DOHH2 (cell line): ENCODE measurements around the gene RAB3B.

Experiments used
- EZH2phosphoT487 ChIP-seq: fragments of 200-600 bp; sonication (generic); IDR thresholded peaks from 2 replicates; pipeline ENCODE4 v1.6.1; 2017; ENCODE audit warnings: borderline replicate concordance, mild to moderate bottlenecking, antibody characterized with exemption, low read length, moderate library complexity, mixed read lengths
- TF ChIP-seq, protein P1 (sequence below): fragments of 200-600 bp; sonication (generic); IDR thresholded peaks from one replicate; pipeline ENCODE4 v1.5.1; 2014; ENCODE audit warnings: antibody characterized with exemption, mild to moderate bottlenecking, low read depth, low read length; ENCODE audit not compliant: poor library complexity, severe bottlenecking

DNA sequence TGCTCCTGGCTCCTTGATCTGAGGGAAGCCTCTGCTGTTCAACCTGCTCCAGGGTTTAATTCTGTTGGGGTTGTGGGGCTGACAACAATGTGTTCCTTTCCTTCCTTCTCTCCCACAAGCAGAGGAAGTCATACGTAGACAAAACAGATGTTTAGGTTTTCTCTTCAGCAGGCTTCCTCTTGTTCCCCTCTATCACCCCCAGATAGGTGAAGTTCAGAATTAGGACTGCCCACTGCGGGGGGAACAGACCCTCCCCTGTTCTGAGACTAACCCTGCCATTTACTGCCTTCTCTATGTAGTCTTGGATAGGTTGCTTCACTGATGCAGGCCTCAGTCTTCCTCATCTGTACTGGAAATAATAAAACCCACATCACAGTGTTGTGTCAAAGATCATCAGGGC lies 82.0 kb downstream of the RAB3B start:
- TF ChIP-seq, protein P1, sequence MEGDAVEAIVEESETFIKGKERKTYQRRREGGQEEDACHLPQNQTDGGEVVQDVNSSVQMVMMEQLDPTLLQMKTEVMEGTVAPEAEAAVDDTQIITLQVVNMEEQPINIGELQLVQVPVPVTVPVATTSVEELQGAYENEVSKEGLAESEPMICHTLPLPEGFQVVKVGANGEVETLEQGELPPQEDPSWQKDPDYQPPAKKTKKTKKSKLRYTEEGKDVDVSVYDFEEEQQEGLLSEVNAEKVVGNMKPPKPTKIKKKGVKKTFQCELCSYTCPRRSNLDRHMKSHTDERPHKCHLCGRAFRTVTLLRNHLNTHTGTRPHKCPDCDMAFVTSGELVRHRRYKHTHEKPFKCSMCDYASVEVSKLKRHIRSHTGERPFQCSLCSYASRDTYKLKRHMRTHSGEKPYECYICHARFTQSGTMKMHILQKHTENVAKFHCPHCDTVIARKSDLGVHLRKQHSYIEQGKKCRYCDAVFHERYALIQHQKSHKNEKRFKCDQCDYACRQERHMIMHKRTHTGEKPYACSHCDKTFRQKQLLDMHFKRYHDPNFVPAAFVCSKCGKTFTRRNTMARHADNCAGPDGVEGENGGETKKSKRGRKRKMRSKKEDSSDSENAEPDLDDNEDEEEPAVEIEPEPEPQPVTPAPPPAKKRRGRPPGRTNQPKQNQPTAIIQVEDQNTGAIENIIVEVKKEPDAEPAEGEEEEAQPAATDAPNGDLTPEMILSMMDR, result no peak
- TF ChIP-seq EZH2phosphoT487, result no peak
